IPS-20b (cell line): ENCODE results near the gene SYNM.

ENCODE experiments used
- H3K27ac ChIP-seq: one replicate; pipeline ENCODE4 v1.5.1; 2013; ENCODE audit warnings: low read length
- H3K27me3 ChIP-seq: 2 replicates; pipeline ENCODE4 v1.6.1; 2013; ENCODE audit warnings: mild to moderate bottlenecking, low read length, inconsistent platforms; ENCODE audit not compliant: insufficient read depth
- H3K36me3 ChIP-seq: 2 replicates; pipeline ENCODE4 v1.6.1; 2013; ENCODE audit warnings: low read depth, mild to moderate bottlenecking, inconsistent platforms, low read length, moderate library complexity; ENCODE audit not compliant: insufficient read depth
- H3K4me1 ChIP-seq: 2 replicates; pipeline ENCODE4 v1.6.1; 2013; ENCODE audit warnings: mild to moderate bottlenecking, control low read depth, inconsistent platforms, low read length, moderate library complexity; ENCODE audit not compliant: insufficient read depth
- H3K4me3 ChIP-seq: 2 replicates; pipeline ENCODE4 v1.5.1; 2013; ENCODE audit warnings: mild to moderate bottlenecking, low read length, inconsistent platforms
- H3K9ac ChIP-seq: 2 replicates; pipeline ENCODE4 v1.6.1; 2013; ENCODE audit warnings: low read depth, mild to moderate bottlenecking, inconsistent platforms, low read length, moderate library complexity
- H3K9me3 ChIP-seq: 2 replicates; pipeline ENCODE4 v1.6.1; 2013; ENCODE audit warnings: mild to moderate bottlenecking, low read depth, low read length, inconsistent platforms; ENCODE audit not compliant: insufficient read depth

SYNM gene

GRCh38 chr15:99100245-99101173 lies 4.4 kb upstream of the SYNM start:
- H3K9ac ChIP-seq: peak overlapping the region; percentile 26; the same call in 1 of the 2 replicates

GRCh38 chr15:99101501-99101900 lies 3.4 kb upstream of the SYNM start:
- no peaks in the 10 kb centered on the region for H3K9me3 ChIP-seq
- H3K4me3 ChIP-seq: no peak overlapping the region
- peaks cover 83% of the 10 kb centered on the region for H3K27me3 ChIP-seq
- H3K9ac ChIP-seq: no peak overlapping the region
- no peaks in the 10 kb centered on the region for H3K4me1 ChIP-seq
- no peak overlapping the region for H3K27ac ChIP-seq
- H3K36me3 ChIP-seq: no peaks in the 10 kb centered on the region

More at GRCh38 chr15:99100245-99101173, 4.4 kb upstream of the SYNM start:
- Histone ChIP-seq H3K27ac (no peak overlapping the region), H3K4me1 (no peaks in the 10 kb centered on the region), H3K4me3 (peak overlapping the region; percentile 51; the same call in 1 of the 2 replicates), H3K36me3 (no peaks in the 10 kb centered on the region), H3K9me3 (no peaks in the 10 kb centered on the region), H3K27me3 (peaks cover 73% of the 10 kb centered on the region)

GRCh38 chr15:99102332-99103235 lies 2.3 kb upstream of the SYNM start:
- H3K4me1 ChIP-seq: no peaks in the 10 kb centered on the region
- H3K9ac ChIP-seq: no peak overlapping the region
- no peaks in the 10 kb centered on the region for H3K36me3 ChIP-seq
- H3K27ac ChIP-seq: no peak overlapping the region
- H3K27me3 ChIP-seq: peaks cover 87% of the 10 kb centered on the region
- no peaks in the 10 kb centered on the region for H3K9me3 ChIP-seq
- no peak overlapping the region for H3K4me3 ChIP-seq

DNA sequence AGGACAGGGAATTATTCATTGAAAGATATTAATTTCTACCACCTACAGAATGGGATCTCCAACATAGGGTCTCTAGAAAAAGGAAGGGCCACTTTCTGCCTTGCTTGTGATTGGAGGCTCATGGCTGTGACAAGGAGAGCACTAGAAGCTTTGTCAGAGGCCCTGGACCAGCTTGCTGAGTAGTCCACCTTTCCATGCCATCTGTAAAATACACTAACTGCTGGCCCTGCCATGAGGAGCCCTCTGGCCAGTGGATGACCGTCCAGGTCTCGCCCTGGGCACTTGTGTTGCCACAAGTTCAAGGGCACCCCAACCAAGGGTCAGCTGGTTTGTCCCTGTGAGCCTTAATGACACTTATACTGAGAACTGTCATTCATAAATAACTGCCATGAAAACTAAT lies 1.6 kb upstream of the SYNM start:
- Histone ChIP-seq H3K9me3 (no peaks in the 10 kb centered on the region), H3K4me1 (no peaks in the 10 kb centered on the region), H3K4me3 (no peak overlapping the region), H3K27me3 (peaks cover 87% of the 10 kb centered on the region), H3K9ac (no peak overlapping the region), H3K27ac (no peak overlapping the region), H3K36me3 (no peaks in the 10 kb centered on the region)

GRCh38 chr15:99105514-99106341 lies 848 bp downstream of the SYNM start:
- Histone ChIP-seq H3K4me1 (no peaks in the 10 kb centered on the region), H3K4me3 (peak overlapping the region; percentile 57; the same call in 1 of the 2 replicates), H3K9me3 (no peaks in the 10 kb centered on the region), H3K36me3 (no peaks in the 10 kb centered on the region), H3K9ac (no peak overlapping the region), H3K27ac (no peak overlapping the region), H3K27me3 (peaks cover 77% of the 10 kb centered on the region)

DNA sequence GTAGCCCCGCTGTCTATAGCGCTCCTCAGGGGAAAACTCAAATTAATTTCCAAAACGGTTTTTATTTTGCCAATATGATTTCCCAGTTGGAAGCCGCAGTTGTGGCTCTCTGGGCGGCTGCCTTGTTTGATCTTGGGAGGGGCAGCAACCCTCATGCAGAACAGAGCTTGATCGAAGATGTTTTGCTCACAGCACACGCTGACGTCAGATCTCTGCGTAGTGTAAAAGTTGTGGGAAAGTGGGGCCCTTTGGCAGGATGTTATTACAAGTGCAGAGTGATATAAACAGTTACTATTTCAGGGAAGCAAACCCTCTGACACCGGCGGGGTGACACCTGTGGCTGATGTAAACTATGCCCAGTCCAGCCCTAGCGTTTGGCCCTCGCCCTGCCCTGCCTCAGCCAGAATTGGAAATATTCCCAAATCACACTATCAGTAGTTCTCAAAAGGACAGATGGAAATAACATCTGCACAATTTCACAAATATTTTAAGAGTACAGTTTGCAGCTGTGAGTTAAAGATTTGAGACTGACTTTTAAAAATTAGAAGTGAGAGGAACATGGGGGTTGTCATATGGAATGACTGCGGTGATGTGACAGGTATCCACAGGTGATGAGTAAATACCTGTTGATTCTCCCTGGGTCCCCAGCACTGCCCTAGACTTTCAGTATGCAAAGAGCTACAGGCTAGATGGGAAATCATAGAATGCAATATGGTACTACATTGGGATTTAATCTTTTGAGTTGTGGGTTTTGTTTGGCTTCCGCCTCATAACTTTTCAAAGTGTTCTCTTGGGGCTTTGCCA lies 1.7 kb downstream of the SYNM start:
- Histone ChIP-seq H3K27ac (no peak overlapping the region), H3K9ac (no peak overlapping the region), H3K9me3 (no peaks in the 10 kb centered on the region), H3K4me3 (peak overlapping the region; percentile 41; the same call in 1 of the 2 replicates), H3K4me1 (no peaks in the 10 kb centered on the region), H3K27me3 (peaks cover 68% of the 10 kb centered on the region), H3K36me3 (no peaks in the 10 kb centered on the region)

- H3K9me3 ChIP-seq: no peaks in the 10 kb centered on the region
- no peak overlapping the region for H3K27ac ChIP-seq
- H3K36me3 ChIP-seq: no peaks in the 10 kb centered on the region
- H3K4me1 ChIP-seq: no peaks in the 10 kb centered on the region
- peaks cover 49% of the 10 kb centered on the region for H3K27me3 ChIP-seq
- no peak overlapping the region for H3K9ac ChIP-seq
- H3K4me3 ChIP-seq: no peak overlapping the region
These were observed 4.1 kb downstream of the SYNM start for GRCh38 chr15:99108993-99109392.

DNA sequence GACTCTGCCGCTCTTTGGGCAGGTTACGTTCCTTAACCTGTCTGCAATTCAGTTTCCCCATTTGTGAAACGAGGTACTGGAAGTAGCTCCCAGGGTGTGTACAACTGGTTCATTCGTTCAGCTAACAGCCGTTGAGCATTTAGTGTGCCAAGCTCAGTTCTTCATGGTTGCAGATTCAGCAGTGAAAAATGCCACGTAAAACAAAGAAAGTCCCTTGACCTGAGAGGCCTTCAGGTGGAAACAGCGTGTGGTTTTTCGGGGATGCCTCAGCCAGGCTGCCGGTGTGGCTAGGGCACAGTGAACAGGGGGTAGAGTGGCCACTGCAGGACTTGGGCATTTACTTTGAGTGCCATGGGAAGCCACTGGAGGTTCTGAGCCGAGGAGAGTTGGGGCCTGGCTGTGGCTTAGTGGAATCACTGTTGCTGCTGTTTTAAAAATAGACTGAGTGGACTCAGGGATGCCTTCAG lies 4.7 kb downstream of the SYNM start:
- H3K9me3 ChIP-seq: no peaks in the 10 kb centered on the region
- H3K27ac ChIP-seq: no peak overlapping the region
- H3K4me3 ChIP-seq: no peak overlapping the region
- H3K36me3 ChIP-seq: no peaks in the 10 kb centered on the region
- no peak overlapping the region for H3K9ac ChIP-seq
- H3K4me1 ChIP-seq: no peaks in the 10 kb centered on the region
- peaks cover 49% of the 10 kb centered on the region for H3K27me3 ChIP-seq

- H3K27me3 ChIP-seq: peaks cover 46% of the 10 kb centered on the region
- no peaks in the 10 kb centered on the region for H3K36me3 ChIP-seq
- no peak overlapping the region for H3K27ac ChIP-seq
These were observed 5.2 kb downstream of the SYNM start for GRCh38 chr15:99110093-99110492.

DNA sequence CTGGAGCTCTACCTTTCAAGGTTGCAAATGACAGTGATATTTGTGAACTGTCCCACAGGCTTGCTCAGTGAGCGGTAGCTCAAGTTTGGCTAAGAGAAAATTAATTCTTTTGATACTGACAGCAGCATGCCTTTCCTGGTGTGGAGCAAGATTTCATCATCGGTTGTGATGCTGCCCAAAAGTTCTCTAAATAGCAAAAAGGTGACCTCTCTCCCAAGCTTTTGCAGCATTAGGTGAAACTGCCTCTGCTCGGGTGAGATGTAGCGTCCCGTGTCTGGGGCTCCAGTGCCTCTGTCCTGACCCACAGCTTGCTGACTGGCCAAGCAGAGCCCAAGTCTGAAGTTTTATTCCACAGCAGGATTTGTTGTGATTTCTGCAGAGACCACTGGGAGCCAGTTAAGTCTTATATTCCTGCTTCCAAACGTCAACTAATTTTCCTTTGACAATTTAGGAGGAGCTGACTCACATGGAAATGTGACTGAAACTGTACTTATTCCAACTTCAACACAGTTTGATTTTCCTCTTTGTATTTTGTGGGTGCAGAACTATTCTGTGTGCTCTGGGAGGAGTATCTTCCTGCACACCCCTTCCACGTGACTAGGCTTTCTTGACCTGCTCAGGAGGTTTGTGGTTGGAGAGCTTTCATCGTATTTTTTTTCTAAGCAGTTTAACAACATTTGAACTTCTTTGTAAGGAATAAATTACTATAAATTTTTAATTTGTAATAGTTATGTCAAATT lies 5.9 kb downstream of the SYNM start:
- peaks cover 40% of the 10 kb centered on the region for H3K27me3 ChIP-seq
- no peak overlapping the region for H3K9ac ChIP-seq
- no peak overlapping the region for H3K27ac ChIP-seq
- H3K36me3 ChIP-seq: no peaks in the 10 kb centered on the region
- H3K4me3 ChIP-seq: no peak overlapping the region
- H3K9me3 ChIP-seq: no peaks in the 10 kb centered on the region
- no peaks in the 10 kb centered on the region for H3K4me1 ChIP-seq

More at GRCh38 chr15:99110093-99110492, 5.2 kb downstream of the SYNM start:
- Histone ChIP-seq H3K4me1 (no peaks in the 10 kb centered on the region), H3K9me3 (no peaks in the 10 kb centered on the region), H3K4me3 (no peak overlapping the region), H3K9ac (no peak overlapping the region)
